HG03469 (cell line): ENCODE data around the gene ACSF2.

ENCODE experiments used
- ATAC-seq: cut with Tn5 transposase; IDR thresholded peaks from one replicate; pipeline ENCODE4 v1.9.1; 2021; ENCODE audit warnings: mild to moderate bottlenecking, moderate library complexity, moderate number of reproducible peaks; ENCODE audit not compliant: unreplicated experiment

ACSF2 gene

GRCh38 chr17:50437409-50437808 is 11.4 kb downstream of the ACSF2 start:
- ATAC-seq: no peak

- no peak for ATAC-seq
These were observed 13.0 kb downstream of the ACSF2 start for GRCh38 chr17:50439008-50439407.

DNA sequence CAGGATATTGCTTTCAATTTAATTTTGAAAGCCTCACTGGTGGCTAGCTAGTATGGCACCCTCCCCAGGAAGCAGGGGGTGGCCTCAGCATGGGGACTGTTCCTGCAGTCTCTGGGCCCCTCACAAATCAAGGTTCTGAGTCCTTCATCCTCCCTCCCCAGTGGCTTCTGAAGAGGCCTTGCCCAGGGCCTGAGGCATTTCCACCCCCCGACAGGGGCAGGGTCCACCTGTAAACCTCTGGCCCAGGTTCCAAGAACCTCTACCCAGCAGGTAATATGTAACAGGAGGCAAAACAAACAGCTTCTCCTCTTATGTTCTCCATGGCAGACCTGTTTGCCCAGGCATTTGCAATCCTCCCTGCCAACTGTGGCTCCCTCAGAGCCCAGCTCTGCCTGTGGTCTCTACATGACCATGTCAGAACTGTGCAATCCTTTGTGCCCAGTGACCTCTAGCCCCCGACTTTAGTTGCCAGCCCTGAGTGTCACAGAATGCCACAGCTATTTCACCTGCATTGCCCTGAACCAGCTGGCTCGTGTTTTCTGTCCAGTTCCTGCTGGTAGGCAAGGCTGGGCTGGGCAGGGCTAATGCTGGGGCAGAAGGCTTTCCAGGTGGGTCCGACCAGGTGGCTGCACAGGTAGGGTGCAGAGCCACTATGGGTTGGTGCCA is 14.3 kb downstream of the ACSF2 start:
- no peak for ATAC-seq

DNA sequence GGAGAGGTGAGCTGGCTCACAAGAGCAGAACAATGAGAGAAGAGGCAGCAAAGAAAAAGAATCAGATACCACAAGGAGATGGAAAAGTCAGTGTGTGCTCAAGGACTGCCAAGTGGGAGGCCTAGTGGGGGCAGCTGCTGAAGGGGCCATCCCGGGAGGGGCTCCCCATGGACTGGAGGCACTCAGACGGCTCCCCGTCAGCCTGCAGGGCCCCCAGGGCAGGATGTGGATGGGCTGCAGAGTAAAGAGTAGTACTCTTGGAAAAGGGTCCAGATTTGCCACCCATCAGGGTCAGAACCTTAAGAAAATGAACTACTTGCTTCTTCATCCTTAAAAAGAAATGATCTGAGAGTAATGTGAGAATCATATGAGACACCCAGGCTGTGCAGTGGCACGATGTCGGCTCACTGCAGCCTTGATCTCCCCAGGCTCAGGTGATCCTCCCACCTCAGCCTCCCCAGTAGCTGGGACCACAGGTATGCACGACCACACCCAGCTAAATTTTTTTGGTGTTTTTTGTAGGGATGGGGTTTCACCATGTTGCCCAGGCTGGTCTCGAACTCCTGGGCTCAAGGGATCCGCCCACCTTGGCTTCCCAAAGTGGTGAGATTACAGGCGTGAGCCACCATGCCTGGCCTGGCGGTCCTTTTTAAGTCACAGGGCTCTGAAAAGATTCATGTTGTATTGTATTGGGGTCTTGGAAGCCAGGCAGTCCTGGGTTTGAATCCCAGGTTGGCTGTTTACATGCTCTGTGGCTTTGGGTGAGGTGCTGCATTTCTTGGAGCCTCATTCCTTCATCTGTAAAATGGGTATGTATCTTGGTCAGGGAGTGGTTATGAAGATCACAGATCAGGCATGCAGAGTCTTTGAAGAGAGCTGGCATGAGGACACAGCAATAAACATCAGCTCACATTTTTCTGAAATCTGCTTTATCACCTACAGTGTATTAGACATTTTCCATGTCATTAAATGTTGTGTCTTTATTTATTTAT is 15.1 kb downstream of the ACSF2 start:
- no peak for ATAC-seq

DNA sequence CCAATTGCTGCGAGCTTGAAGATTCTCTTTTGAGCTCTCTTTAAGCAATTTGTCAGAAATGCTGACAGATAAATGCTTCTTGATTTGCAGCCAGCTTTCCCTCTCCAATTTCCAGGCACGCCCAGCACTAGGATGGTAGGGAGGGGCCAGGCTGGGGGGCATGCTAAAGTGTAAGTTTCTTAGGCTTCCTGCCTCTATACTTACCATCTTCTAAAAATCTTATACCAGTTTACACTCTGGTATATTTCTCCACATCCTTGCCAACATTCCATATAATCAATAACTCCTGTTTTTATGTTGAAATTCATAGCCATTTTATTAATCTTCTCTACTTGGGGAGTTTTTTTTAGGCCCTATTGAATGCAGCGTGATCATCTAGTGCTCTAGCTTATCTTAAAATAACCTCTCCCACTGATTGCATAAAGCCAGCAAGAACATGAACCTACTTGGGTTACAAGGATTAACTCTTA is 17.5 kb downstream of the ACSF2 start:
- ATAC-seq: no peak

DNA sequence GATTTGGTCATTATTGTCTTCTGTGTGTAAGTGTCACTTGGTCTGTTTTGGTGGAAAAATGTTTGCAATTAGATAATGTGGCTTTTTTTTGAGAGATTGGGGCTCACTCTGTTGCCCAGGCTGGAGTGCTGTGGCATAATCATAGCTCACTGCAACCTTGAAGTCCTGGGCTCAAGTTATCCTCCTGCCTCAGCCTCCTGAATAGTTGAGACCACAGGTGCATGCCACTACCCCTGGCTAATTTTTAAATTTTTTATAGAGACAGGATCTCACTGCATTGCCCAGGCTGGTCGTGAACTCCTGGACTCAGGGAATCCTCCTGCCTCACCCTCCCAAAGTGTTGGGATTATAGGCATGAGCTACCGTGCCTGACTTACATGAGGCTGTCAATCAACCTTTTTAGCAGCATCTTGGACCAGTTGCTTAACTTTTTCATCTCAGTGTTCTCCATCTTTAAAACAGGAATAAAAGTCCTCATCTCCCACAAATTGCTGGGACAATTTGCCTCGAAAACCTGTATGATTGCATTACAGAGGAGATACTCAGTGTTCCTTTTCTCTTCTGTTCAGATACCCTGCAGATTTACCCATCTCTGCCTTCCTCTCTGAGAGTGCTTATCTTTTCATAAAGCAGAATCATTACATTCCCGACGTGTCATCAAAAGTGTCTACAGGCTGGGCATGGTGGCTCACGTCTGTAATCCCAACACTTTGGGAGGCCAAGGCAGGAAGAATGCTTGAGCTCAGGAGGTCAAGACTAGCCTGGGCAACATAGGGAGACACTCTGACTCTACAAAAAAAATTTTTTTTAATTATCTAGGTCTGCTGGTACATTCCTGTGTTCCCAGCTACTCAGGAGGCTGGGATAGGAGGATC is 19.1 kb downstream of the ACSF2 start:
- no peak for ATAC-seq

DNA sequence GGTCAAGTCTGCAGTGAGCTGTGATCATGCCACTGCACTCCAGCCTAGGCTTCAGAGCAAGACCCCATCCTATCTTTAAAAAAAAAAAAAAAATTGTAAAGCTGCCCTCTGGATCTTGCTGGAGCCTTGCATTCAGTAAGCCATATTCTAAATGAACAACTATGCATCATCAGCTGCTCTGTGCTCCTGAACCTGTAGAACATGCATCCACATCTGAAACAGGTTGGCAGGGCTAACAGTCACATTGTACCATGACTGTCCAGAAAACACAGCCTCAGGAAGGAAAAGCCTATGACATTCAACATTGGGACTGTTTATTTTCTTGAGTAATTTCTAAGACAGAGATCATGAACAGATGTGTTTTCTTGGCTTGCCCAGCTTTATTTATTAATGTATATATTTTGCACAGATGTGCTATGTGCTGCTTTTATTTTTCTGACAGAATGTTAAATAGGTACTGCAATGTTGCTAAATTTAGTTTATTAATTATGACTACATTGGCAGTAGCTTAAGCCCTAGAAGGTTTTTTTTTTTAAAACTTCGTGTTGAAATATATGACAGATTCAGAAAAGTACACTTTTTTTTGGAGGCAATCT is 19.8 kb downstream of the ACSF2 start:
- ATAC-seq: no peak

- no peak for ATAC-seq
These were observed 22.0 kb downstream of the ACSF2 start for GRCh38 chr17:50447870-50448595.

GRCh38 chr17:50448643-50449042 is 22.6 kb downstream of the ACSF2 start:
- no peak for ATAC-seq

DNA sequence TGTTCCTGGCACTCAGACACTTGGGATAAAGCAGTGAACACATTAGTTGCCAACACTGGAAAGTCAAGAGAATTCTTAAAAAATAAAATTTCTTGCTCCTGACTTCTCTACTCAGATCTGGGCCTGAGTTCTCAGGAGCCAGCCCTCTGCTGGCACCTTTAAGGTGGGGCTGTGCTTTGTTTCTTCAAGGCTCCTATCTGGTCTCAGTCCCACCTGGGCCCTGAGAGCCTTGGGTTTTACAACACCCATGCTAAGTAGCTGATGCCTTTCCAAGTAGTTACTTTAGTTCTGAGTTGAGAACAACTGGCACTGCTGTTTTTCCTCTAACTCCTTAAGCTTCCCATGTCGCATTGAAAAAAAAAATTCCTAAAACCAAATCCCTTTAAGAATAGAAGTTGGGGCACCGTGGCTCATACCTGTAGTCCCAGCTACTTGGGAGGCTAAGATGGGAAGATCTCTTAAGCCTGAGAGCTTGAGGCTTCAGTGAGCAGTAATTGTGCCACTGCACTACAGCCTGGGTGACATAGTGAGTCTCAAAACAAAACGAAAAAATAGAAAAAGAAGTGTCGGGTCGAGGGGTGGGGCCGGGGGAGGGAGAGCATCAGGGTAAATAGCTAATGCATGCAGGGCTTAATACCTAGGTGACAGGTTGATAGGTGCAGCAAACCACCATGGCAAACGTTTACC is 26.1 kb downstream of the ACSF2 start:
- ATAC-seq: no peak

DNA sequence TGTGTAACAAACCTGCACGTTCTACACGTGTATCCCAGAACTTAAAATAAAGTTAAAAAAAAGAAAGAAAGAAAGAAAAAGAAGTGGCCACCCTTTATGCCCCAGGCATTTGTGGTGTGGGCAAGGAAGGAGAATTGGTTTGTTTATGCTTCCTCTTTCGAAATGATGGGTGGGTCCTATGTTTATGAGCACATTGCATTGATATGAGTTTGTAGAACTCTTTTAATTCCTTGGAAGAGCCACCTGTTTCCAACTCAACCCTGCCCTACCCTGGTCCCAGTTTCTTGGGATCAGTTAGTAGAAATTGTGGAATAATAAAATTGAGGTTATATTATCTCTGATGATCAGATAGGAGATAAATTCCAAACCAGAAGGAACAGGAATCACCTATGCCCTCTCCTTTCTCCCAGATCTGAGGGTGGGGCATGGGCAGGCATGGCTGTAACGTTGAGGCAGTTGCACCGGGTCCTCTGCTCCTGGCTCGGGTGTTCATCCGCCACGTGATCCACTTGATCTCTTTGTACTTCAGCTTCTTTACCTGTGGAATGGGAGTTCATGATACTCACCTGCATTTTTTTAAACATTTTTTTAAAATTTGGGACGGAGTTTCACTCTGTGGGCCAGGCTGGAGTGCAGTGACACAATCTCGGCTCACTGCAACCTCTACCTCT is 26.7 kb downstream of the ACSF2 start:
- no peak for ATAC-seq

- ATAC-seq: no peak
These were observed 27.9 kb downstream of the ACSF2 start for GRCh38 chr17:50453901-50454300.

DNA sequence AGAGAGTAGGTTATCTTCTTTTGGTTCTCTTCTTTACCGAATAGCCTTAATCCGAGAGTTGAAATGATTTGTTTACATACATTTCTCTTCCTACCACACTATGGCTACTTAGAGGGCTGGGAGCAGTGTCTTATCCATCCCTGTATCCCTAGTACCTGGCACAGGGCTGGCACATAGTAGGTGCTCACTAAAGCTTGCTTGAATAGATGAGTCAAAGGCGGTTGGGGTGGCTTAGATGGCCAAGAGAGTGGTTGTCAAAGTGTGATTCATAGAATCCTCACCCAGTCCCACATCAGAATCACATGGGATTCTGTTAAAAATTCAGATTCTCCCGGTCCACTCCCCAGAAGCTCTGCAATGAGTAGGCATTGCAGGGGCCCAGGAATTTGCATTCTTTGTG is 31.6 kb downstream of the ACSF2 start:
- no peak for ATAC-seq

DNA sequence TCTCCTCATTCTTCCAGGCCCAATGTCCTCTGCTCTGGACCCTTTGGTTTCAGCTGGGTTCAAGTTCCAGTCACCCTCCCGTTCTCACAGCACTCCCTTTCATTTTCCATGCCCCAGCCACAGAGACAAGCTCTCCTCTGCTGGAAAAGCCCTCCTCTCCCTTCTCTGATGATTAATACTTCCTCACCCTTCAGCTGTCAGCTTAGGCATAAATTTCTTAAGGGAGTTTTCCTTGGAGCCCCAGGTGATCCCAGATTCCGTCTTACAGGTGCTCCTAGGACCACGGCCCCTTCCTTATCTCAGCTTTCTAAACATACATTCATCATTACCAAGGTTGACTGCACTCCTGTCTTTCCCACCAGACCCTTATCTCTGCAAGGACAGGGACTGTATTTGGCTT is 32.3 kb downstream of the ACSF2 start:
- ATAC-seq: no peak

GRCh38 chr17:50458701-50459676 is 33.0 kb downstream of the ACSF2 start:
- no peak for ATAC-seq

GRCh38 chr17:50459756-50460155 is 33.7 kb downstream of the ACSF2 start:
- no peak for ATAC-seq

DNA sequence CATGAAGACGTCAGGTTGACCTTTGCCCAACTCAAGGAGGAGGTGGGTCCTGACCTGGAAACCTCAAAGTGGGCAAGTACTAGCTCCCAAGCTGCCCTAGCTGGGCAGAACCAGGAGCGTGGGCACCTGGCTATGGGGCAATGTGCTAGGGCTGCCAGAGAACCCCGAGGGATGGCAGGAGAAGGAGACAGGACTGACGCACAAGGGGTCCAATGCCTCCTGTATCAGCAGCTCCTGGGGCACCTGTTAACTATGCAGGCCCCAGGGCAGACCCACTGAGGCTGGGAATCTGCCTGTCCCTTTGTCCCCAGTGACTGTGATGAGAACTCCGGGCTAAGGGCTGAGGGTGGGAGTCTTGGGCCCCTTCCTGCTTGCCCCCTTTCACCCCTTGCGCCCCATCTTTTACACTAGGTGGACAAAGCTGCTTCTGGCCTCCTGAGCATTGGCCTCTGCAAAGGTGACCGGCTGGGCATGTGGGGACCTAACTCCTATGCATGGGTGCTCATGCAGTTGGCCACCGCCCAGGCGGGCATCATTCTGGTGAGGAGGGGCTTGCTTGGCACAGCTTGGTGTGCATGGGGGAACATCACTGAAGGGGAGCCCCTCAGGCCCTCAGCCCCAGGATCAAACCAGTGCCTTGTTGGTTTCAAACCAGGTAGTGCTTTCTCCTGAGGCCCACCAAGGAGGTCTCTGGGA is 35.0 kb downstream of the ACSF2 start:
- no peak for ATAC-seq
